Neural cell (in vitro differentiated cells): ENCODE results near the gene PXMP2. TPM values are rescaled to one million over a fixed set of nuclear protein-coding genes. Genes with fewer than 3 reads are reported as not detected.
A peak's percentile ranks its signal among the peaks of the same experiment; 100 is the strongest.

ENCODE experiments used
- H2AFZ ChIP-seq: fragments of 200-600, 300-800 bp; sonication (generic), shearing (Covaris generic); 2 replicates; pipeline ENCODE4 v1.6.0; 2014; ENCODE audit warnings: low read depth, mild to moderate bottlenecking, antibody characterized with exemption, low read length, moderate library complexity
- H3F3A ChIP-seq: fragments of 200-600 bp; shearing (Covaris generic); 2 replicates; pipeline ENCODE4 v1.6.1; 2016; ENCODE audit warnings: mild to moderate bottlenecking, moderate library complexity, mixed read lengths, antibody characterized with exemption, low read length; ENCODE audit not compliant: insufficient read depth, poor library complexity, severe bottlenecking
- H3K27ac ChIP-seq: fragments of 200-600, 300-800 bp; sonication (generic), shearing (Covaris generic); 2 replicates; pipeline ENCODE4 v1.5.1; 2014; ENCODE audit warnings: mild to moderate bottlenecking, low read length, moderate library complexity
- H3K27me3 ChIP-seq: fragments of 300-800, 200-600 bp; sonication (generic), shearing (Covaris generic); 2 replicates; pipeline ENCODE4 v1.6.0; 2014; ENCODE audit warnings: mild to moderate bottlenecking, low read depth, low read length, moderate library complexity; ENCODE audit not compliant: insufficient read depth
- H3K36me3 ChIP-seq: fragments of 300-800, 200-600 bp; sonication (generic), shearing (Covaris generic); 2 replicates; pipeline ENCODE4 v1.5.1; 2014; ENCODE audit warnings: mild to moderate bottlenecking, antibody characterized with exemption, low read length, moderate library complexity; ENCODE audit not compliant: insufficient read depth
- H3K4me2 ChIP-seq: fragments of 300-800, 200-600 bp; sonication (generic), shearing (Covaris generic); 2 replicates; pipeline ENCODE4 v1.6.0; 2014; ENCODE audit warnings: mild to moderate bottlenecking, low read length
- H3K4me3 ChIP-seq: fragments of 300-800, 200-600 bp; sonication (generic), shearing (Covaris generic); 2 replicates; pipeline ENCODE4 v1.5.1; 2014; ENCODE audit warnings: mild to moderate bottlenecking, low read length, moderate library complexity
- H3K79me2 ChIP-seq: fragments of 200-600 bp; shearing (Covaris generic); replicated peaks from 2 replicates; pipeline ENCODE4 v1.6.0; 2014; ENCODE audit warnings: mild to moderate bottlenecking, low read length, moderate library complexity; ENCODE audit not compliant: insufficient read depth
- H3K9ac ChIP-seq: fragments of 300-800, 200-600 bp; sonication (generic), shearing (Covaris generic); 2 replicates; pipeline ENCODE4 v1.6.1; 2016; ENCODE audit warnings: mild to moderate bottlenecking, low read length, mixed read lengths
- H3K9me2 ChIP-seq: fragments of 200-600 bp; shearing (Covaris generic); 2 replicates; pipeline ENCODE4 v1.6.1; 2016; ENCODE audit warnings: mild to moderate bottlenecking, low read length, mixed read lengths; ENCODE audit not compliant: insufficient read depth
- H3K9me3 ChIP-seq: fragments of 200-600, 300-800 bp; sonication (generic), shearing (Covaris generic); 2 replicates; pipeline ENCODE4 v1.6.1; 2016; ENCODE audit warnings: mild to moderate bottlenecking, mixed run types, low read length, moderate library complexity, mixed read lengths
- H4K20me1 ChIP-seq: fragments of 200-600 bp; shearing (Covaris generic); 2 replicates; pipeline ENCODE4 v1.6.1; 2016; ENCODE audit warnings: mild to moderate bottlenecking, mixed run types; ENCODE audit not compliant: insufficient read depth
- EP300 ChIP-seq: fragments of 450-650 bp; conservative IDR thresholded peaks from 2 replicates; pipeline ENCODE4 v1.6.1; 2014; ENCODE audit warnings: antibody characterized with exemption, mild to moderate bottlenecking, moderate library complexity; ENCODE audit not compliant: poor library complexity, severe bottlenecking
- EZH2 ChIP-seq: fragments of 200-600, 300-800 bp; shearing (Covaris generic), sonication (generic); IDR thresholded peaks from 2 replicates; pipeline ENCODE4 v1.6.1; 2014; ENCODE audit warnings: antibody characterized with exemption, low read length, borderline replicate concordance, mild to moderate bottlenecking; ENCODE audit not compliant: insufficient read depth, poor library complexity, severe bottlenecking
- MXI1 ChIP-seq: fragments of 450-650 bp; conservative IDR thresholded peaks from 2 replicates; pipeline ENCODE4 v1.6.1; 2014; ENCODE audit warnings: antibody characterized with exemption, mild to moderate bottlenecking; ENCODE audit not compliant: poor library complexity, severe bottlenecking
- POLR2AphosphoS5 ChIP-seq: IDR thresholded peaks from 2 replicates; pipeline ENCODE4 v1.6.1; 2012
- RAD21 ChIP-seq: fragments of 450-650 bp; conservative IDR thresholded peaks from 2 replicates; pipeline ENCODE4 v1.6.1; 2014; ENCODE audit warnings: antibody characterized with exemption, mild to moderate bottlenecking, moderate library complexity
- SMC3 ChIP-seq: fragments of 450-650 bp; conservative IDR thresholded peaks from 2 replicates; pipeline ENCODE4 v1.6.1; 2014; ENCODE audit warnings: antibody characterized with exemption, mild to moderate bottlenecking, moderate library complexity; ENCODE audit not compliant: poor library complexity
- TAF1 ChIP-seq: IDR thresholded peaks from 2 replicates; pipeline ENCODE4 v1.6.1; 2012; ENCODE audit warnings: low read depth
- polyA plus RNA-seq: library from polyadenylated mRNA; depleted of rRNA; stranded (reverse); fragments of >200 nt; gene quantifications from 2 replicates; pipeline ENCODE4 v1.2.3, GENCODE V29; 2014
- TF ChIP-seq, protein P1 (sequence below): fragments of 450-650 bp; IDR thresholded peaks from 2 replicates; pipeline ENCODE4 v1.5.1; 2014; ENCODE audit warnings: antibody characterized with exemption, mild to moderate bottlenecking, moderate library complexity; ENCODE audit not compliant: poor library complexity, severe bottlenecking
- TF ChIP-seq, protein P2 (sequence below): IDR thresholded peaks from 2 replicates; pipeline ENCODE4 v1.6.1; 2012; ENCODE audit warnings: borderline replicate concordance

Gene PXMP2
- polyA plus RNA-seq, 1 donor from 2014 or later, result 95.8 TPM

DNA sequence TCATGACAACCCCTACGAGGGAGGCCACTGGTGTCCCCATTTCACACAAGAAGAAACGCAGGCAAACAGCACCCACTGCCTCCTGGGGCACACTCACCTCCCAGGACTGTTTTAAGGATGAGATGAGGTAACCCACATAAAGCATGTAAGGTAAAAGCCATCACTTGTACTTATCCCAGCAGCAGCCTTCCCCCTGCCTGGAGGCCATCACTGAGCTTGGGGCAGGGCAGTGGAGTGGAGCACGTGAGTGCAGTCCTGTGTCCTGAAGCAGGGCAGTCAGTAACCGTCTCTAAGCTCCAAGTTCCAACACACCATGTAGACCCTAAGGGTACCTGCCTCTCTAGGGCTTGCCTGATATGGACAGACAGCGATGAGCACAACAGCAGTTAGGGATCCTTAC lies 2.0 kb upstream of the PXMP2 start:
- no peak for TF ChIP-seq EZH2
- no peak for TF ChIP-seq MXI1
- TF ChIP-seq, protein P1, sequence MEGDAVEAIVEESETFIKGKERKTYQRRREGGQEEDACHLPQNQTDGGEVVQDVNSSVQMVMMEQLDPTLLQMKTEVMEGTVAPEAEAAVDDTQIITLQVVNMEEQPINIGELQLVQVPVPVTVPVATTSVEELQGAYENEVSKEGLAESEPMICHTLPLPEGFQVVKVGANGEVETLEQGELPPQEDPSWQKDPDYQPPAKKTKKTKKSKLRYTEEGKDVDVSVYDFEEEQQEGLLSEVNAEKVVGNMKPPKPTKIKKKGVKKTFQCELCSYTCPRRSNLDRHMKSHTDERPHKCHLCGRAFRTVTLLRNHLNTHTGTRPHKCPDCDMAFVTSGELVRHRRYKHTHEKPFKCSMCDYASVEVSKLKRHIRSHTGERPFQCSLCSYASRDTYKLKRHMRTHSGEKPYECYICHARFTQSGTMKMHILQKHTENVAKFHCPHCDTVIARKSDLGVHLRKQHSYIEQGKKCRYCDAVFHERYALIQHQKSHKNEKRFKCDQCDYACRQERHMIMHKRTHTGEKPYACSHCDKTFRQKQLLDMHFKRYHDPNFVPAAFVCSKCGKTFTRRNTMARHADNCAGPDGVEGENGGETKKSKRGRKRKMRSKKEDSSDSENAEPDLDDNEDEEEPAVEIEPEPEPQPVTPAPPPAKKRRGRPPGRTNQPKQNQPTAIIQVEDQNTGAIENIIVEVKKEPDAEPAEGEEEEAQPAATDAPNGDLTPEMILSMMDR, result no peak
- TF ChIP-seq RAD21, result no peak
- TF ChIP-seq EP300, result no peak
- no peak for TF ChIP-seq SMC3
- no peak for TF ChIP-seq POLR2AphosphoS5
- TF ChIP-seq TAF1, result no peak
- TF ChIP-seq, protein P2, sequence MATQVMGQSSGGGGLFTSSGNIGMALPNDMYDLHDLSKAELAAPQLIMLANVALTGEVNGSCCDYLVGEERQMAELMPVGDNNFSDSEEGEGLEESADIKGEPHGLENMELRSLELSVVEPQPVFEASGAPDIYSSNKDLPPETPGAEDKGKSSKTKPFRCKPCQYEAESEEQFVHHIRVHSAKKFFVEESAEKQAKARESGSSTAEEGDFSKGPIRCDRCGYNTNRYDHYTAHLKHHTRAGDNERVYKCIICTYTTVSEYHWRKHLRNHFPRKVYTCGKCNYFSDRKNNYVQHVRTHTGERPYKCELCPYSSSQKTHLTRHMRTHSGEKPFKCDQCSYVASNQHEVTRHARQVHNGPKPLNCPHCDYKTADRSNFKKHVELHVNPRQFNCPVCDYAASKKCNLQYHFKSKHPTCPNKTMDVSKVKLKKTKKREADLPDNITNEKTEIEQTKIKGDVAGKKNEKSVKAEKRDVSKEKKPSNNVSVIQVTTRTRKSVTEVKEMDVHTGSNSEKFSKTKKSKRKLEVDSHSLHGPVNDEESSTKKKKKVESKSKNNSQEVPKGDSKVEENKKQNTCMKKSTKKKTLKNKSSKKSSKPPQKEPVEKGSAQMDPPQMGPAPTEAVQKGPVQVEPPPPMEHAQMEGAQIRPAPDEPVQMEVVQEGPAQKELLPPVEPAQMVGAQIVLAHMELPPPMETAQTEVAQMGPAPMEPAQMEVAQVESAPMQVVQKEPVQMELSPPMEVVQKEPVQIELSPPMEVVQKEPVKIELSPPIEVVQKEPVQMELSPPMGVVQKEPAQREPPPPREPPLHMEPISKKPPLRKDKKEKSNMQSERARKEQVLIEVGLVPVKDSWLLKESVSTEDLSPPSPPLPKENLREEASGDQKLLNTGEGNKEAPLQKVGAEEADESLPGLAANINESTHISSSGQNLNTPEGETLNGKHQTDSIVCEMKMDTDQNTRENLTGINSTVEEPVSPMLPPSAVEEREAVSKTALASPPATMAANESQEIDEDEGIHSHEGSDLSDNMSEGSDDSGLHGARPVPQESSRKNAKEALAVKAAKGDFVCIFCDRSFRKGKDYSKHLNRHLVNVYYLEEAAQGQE, result no peak
- no peak overlapping the region for H3K9ac ChIP-seq
- no peaks in the 10 kb centered on the region for H3K9me3 ChIP-seq
- H4K20me1 ChIP-seq, result no peaks in the 10 kb centered on the region
- no peaks in the 10 kb centered on the region for H3K36me3 ChIP-seq
- no peak overlapping the region for H3K4me2 ChIP-seq
- H3K27me3 ChIP-seq, result peaks cover 3% of the 10 kb centered on the region
- H3K4me3 ChIP-seq, result no peak overlapping the region
- H3K79me2 ChIP-seq, result peaks cover 23% of the 10 kb centered on the region
- no peaks in the 10 kb centered on the region for H3K9me2 ChIP-seq
- H3K27ac ChIP-seq, result no peak overlapping the region
- H2AFZ ChIP-seq, result no peak overlapping the region
- no peaks in the 10 kb centered on the region for H3F3A ChIP-seq

DNA sequence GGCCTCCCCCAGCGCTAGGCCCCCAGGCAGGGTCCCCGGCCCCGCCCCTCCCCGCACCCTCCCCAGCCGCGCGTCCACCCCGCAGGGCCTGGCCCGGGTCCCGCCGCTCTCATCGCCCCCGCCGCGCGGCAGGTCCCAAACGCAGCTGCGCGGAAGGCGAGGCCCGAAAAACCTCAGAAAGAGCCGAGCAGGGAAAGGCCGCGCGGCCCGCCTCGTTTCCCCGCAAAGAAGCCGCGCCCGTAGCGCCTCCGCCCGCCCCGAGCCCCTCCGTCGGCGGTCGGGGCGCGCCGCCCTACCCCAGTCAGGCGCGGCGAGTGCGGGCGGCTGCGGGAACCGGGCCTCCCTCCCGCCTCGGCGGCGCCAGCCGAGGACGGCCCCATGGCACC lies 569 bp upstream of the PXMP2 start:
- Histone ChIP-seq H3F3A (no peaks in the 10 kb centered on the region), H2AFZ (no peak overlapping the region), H3K36me3 (no peaks in the 10 kb centered on the region), H3K79me2 (peaks cover 19% of the 10 kb centered on the region), H3K27ac (no peak overlapping the region), H3K9me3 (no peaks in the 10 kb centered on the region), H3K27me3 (peaks cover 3% of the 10 kb centered on the region), H4K20me1 (no peaks in the 10 kb centered on the region), H3K9me2 (no peaks in the 10 kb centered on the region), H3K4me2 (no peak overlapping the region), H3K4me3 (peak overlapping the region; percentile 63), H3K9ac (peak overlapping the region; percentile 50)
- TF ChIP-seq TAF1 (no peak), POLR2AphosphoS5 (no peak), EZH2 (no peak), RAD21 (no peak), MXI1 (no peak), SMC3 (no peak), EP300 (no peak)
- TF ChIP-seq, protein P2, result no peak
- TF ChIP-seq, protein P1, result no peak
